Left cardiac atrium (tissue), 4 donors: ENCODE data around the gene OR4S2. TPM values are rescaled to one million over a fixed set of nuclear protein-coding genes. Genes with fewer than 3 reads are reported as not detected.

Experiments
- ATAC-seq, 2 donors: fragments of 200-7000 bp; cut with Tn5 transposase; one replicate each; pipeline ENCODE4 v1.9.1; 2020; ENCODE audit warnings: mild to moderate bottlenecking in 2 of 2, moderate library complexity in 2 of 2
- DNase-seq: peaks from one replicate; pipeline ENCODE4 v3.0.0-alpha.2; 2020
- intact Hi-C, 2 donors: fragments of 100-400 bp; cut with DNase I; formaldehyde crosslinking; loops; one replicate each; pipeline versions ENCODE4 v1.14.1 to v1.15.1; 2022 to 2023
- long read RNA-seq: library from polyadenylated mRNA; unstranded; transcript quantifications from one replicate; pipeline ENCODE4 v2.0.0, GENCODE V29; 2021
- total RNA-seq, 2 donors: library from RNA; stranded (reverse); fragmentation: NEBNext Ultra II Directional; extraction: Animal tissue kit (Norgen Biotek cat#: 25700); gene quantifications; one replicate each; pipeline ENCODE4 v1.2.1, GENCODE V29; 2021
- donor health status: DM: no; HTN: yes; CAD: no.
- donor health status: DM: no; HTN: yes; CAD: no; lungs with severe emphysema.
- donor health status: DM: yes; HTN: yes; CAD: no.
- donor health status: Dilated cardiomyopathy.

The OR4S2 gene
- total RNA-seq, result not detected
- long read RNA-seq, result 0 reads

- DNase-seq, result no peak
- ATAC-seq, result no peak
- intact Hi-C loops, result no loop called here
These were observed at the start of gene OR4S2 for GRCh38 chr11:55648027-55648426. TSS of gene OR4S2 (plus strand) at chr11:55648327. CDS start at chr11:55650904, 2,577 bp downstream.

DNA sequence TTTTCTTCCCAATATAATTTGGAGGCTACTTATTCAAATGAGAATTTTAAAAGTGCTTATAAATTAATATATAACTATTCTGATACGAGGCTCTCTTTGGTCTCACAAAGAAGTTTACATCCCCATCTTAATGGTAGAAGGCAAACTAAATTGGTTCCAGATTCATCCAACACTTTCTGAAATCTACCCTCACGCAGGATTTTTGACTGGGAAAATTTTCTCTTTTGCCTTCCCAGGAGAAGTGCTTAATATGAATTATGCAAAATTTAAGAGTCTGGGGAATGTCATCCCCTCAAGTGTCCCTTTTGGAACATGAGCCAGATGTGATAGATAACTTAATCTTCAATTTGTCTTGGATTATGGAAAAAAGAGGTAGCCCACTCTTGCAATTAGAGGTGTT is 40.6 kb upstream of the OR4S2 start, which contains the start of gene OR4C11:
OR4C11 (minus strand) TSS at position 101 of the 400 bp plus-strand sequence. CDS start 3,272 bp downstream, outside the sequence.
- ATAC-seq (no peak), DNase-seq (no peak)
- intact Hi-C loops, result no loop called here

DNA sequence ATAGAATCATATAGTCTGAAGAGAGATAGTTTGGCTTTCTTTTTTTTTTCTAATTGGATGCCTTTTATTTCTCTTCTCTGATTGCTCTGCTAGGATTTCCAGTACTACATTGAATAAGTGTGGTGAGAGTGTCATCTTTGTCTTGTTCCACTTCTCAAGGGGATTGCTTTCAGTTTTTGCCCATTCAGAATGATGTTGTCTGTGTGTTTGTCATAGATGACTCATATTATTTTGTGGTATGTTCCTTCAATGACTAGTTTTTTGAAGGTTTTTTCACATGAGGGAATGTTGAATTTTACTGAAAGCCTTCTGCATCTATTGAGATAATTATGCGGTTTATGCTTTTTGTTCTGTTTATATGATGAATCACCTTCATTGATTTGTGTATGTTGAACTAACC is 23.6 kb upstream of the OR4S2 start:
- intact Hi-C loops, result no loop called here
- DNase-seq, result no peak
- no peak for ATAC-seq

DNA sequence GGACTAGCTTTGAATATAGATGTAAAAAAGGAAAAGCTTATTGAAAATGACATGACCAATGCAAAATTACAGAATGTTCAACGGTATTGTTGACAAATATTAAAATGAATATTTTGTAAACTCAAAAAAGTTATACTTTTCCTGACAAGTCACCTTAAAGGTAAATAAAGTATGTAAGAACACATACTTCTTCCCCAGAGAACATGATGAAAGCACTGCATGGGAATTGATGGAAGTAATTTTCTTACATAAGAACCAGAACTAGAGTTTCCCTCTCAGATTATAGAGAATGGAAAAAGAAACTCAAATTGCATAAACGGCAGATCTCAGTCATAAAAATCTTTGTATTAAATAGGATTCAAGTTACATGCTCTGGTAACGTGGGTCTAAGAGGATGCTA is 13.3 kb upstream of the OR4S2 start, which contains the start of gene OR4P4:
OR4P4 (plus strand) TSS at position 301 of the 400 bp plus-strand sequence.
- ATAC-seq (no peak), DNase-seq (no peak)
- intact Hi-C loops, result no loop called here

- intact Hi-C loops, result no loop called here
- no peak for DNase-seq
- ATAC-seq, result no peak
These were observed 4.4 kb downstream of the OR4S2 start for GRCh38 chr11:55652560-55652959.

DNA sequence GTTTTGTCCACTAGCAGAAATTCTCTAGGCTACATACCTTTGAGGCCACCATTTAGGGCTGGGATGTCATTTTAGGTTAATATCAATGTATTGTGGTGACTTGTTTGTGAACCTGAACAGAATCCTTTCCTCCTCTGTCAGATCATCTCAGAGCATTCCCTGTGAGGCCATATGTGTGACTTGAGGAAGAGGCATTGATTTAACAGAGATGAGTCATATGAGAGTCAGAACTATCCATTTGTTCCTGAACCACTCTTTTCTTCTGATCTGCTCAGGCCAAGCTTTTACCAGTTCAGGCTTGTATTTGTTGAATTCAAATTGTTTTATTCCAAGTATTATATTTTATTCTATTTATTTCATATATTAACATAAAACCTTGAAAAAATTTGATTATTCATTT is 7.0 kb downstream of the OR4S2 start:
- no peak for DNase-seq
- ATAC-seq, result no peak
- intact Hi-C loops, result no loop called here

- intact Hi-C loops, result no loop called here
- no peak for DNase-seq
- no peak for ATAC-seq
These were observed 10.0 kb downstream of the OR4S2 start for GRCh38 chr11:55658031-55658573.

DNA sequence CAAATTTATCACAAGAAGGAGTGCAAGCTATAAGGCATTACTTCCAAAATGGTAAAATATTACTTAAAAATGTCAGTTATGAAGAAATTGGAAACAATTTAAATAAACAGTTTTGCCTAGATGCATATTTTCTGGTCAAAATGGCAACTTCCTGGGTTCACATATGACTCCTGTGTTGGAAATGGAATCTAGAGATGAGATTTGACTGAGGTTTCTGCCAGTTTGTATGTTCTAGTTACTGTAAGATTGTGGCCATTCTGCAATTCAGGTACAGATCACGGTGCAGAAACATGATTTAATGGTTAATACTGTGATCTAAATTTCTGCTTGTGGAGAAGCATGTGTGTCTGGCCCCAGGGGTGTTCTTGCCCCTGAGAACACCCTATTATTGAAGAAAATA is 10.5 kb downstream of the OR4S2 start:
- DNase-seq, result no peak
- intact Hi-C loops, result no loop called here
- no peak for ATAC-seq

GRCh38 chr11:55661901-55662300 is 13.8 kb downstream of the OR4S2 start, which contains the start of gene OR4C6:
TSS of gene OR4C6 (plus strand) at chr11:55662201. CDS start at chr11:55665167, 2,966 bp downstream.
- intact Hi-C loops, result no loop called here
- DNase-seq (no peak), ATAC-seq (no peak)

GRCh38 chr11:55669376-55669775 is 21.2 kb downstream of the OR4S2 start:
- ATAC-seq (no peak), DNase-seq (no peak)
- intact Hi-C loops, result no loop called here

DNA sequence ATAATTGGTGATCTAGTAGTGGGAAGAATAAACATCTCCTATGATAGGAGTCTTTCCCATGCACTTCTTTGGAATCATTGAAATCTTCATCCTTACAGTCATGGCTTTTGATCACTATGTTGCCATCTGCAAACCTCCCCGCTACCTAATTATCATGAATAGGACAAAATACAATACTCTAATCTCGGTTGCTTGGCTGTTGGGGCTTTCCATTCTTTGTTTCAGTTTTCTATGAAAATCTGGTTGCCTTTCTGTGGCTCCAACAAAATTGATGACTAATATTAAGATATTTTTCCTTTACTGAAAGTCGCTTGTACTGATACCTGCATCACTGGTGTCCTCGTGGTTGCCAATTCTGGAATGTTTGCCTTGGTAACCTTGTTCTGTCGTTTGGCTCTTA is 25.7 kb downstream of the OR4S2 start:
- DNase-seq (no peak), ATAC-seq (no peak)
- intact Hi-C loops, result no loop called here

DNA sequence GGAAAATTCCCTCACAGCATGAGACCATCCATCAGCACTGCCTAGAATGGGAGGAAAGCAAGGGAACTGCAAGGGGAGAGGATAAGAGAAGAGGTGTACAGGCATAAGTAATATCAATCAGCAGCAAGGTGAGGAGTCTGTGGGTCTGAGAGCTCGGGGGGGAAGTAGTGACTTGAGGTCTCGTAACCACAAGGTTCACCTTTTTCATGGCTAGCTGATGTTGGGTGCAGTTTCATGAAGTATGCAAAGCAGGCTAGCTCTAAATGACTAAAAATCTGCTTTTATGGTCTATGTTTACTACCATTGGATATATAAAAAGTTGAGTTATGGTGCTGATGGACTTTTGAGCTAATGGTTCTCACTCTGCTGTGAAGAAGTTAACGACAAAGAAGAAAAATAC is 49.7 kb downstream of the OR4S2 start:
- intact Hi-C loops, result no loop called here
- ATAC-seq (no peak), DNase-seq (no peak)

DNA sequence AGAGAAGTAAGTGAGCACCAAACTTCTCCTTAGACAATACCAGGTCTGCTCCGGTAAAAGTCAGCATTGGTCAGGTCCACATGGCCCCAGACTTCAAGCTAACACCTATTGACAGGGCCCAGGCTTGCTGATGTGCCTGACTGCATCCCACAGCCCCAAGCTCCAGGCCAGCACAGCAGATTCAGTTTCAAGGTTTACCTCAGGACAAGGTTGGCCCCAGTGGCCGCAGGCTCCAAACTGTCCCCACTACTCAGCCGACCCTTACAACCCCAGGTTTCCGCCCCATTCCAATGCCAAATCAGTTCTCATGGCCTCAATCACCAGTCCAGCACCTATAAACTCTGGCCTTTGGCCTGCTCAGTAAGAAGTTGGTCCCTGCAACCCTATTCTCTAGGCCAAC is 53.3 kb downstream of the OR4S2 start:
- intact Hi-C loops, result no loop called here

More for the DNA sequence above, 53.3 kb downstream of the OR4S2 start:
- ATAC-seq (no peak), DNase-seq (no peak)

Other genes with a start within 250 kb of the OR4S2 start
- not detected for gene OR4C15, start 93.9 kb upstream of the OR4S2 start, total RNA-seq
- gene OR4C16, start 76.2 kb upstream of the OR4S2 start, total RNA-seq, result not detected
- gene OR4C11, start 40.7 kb upstream of the OR4S2 start, total RNA-seq, result not detected
- gene OR4P4, start 13.2 kb upstream of the OR4S2 start, total RNA-seq, result not detected
- gene OR4C6, start 13.9 kb downstream of the OR4S2 start, total RNA-seq, result not detected
- gene OR5D13, start 125.1 kb downstream of the OR4S2 start, total RNA-seq, result not detected
- gene OR5D14, start 147.2 kb downstream of the OR4S2 start, total RNA-seq, result not detected
- not detected for gene OR5L1, start 163.0 kb downstream of the OR4S2 start, total RNA-seq
- not detected for gene OR5D18, start 171.3 kb downstream of the OR4S2 start, total RNA-seq
- gene OR5L2, start 178.9 kb downstream of the OR4S2 start, total RNA-seq, result not detected
- gene OR5D16, start 190.4 kb downstream of the OR4S2 start, total RNA-seq, result not detected
- not detected for gene TRIM51, start 235.0 kb downstream of the OR4S2 start, total RNA-seq